ENCODE measurements around the gene FGD5. TPM values are rescaled to one million over a fixed set of nuclear protein-coding genes. Genes with fewer than 3 reads are reported as not detected.

Gene FGD5
- total and polyA plus RNA-seq, 9 of the 15 experiments (the other 6 are each of a cell fraction or from before 2014, with no cell fraction given) = 0.18 TPM; not detected in 8

DNA sequence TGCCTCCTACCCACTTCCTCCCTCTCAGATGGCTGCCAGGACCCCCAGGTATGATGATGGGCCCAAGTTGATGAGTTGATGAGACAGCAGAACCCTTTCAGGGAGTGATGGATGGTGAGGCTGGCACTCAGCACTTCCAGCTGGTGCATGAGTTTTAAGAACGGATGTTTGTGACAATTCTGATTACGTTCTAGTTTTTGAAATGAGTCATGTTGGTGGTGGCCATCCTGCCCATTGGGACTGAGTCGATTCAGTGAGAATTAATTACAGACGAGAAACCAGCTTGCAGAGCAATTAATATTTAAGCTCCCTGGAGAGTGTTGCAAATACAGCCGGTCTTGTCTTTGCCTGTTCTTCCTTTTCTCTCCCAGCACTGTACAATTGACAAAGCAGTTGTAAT, 71.7 kb downstream of the FGD5 start:
- H3K9ac ChIP-seq (ENCODE audit: insufficient read depth in 1 of 2, low read depth in 2 of 2, low read length in 2 of 2) = no peak overlapping the region
- no peaks in the 10 kb centered on the region for H3K79me2 ChIP-seq (ENCODE audit: control insufficient read depth, insufficient read depth, low read length)
- no peak for FAIRE-seq
- no TSS peak for BruUV-seq (replicated peaks)
- peaks cover 54 to 55% of the 10 kb centered on the region in 2 experiments for H3K27me3 ChIP-seq (ENCODE audit: control insufficient read depth in 2 of 2, insufficient read depth in 2 of 2, low read length in 2 of 2)
- WGBS (ENCODE audit: insufficient coverage, low coverage, missing lambda C conversion rate) = under 1% methylated on average over 5 of the region's 5 CpGs
- H3K36me3 ChIP-seq (ENCODE audit: control insufficient read depth, insufficient read depth, low read length) = no peaks in the 10 kb centered on the region
- CTCF ChIA-PET (ENCODE audit: low intra/inter-chr PET ratio) = no interaction called here
- no peaks in the 10 kb centered on the region for H3K9me1 ChIP-seq (ENCODE audit: control insufficient read depth, insufficient read depth, low read length)
- H3K9me3 ChIP-seq (replicated peaks; ENCODE audit: control insufficient read depth, insufficient read depth, low read depth, low read length) = no peaks in the 10 kb centered on the region
- no peak overlapping the region for H2AFZ ChIP-seq (ENCODE audit: low read depth, low read length)
- intact Hi-C loops (cut with micrococcal nuclease) (no loop called here), in situ Hi-C loops (cut with MboI) (no loop called here)
- H3K4me3 ChIP-seq = no peak overlapping the region
- H3K4me1 ChIP-seq (replicated peaks in 1 of 2; ENCODE audit: control insufficient read depth in 2 of 2, insufficient read depth in 2 of 2, low read length in 2 of 2) = no peaks in the 10 kb centered on the region; a peak in 1 of 5 replicates
- no peak for DNase-seq (ENCODE audit: extremely low read depth in 1 of 4, low spot score in 3 of 4)
- no peak overlapping the region for H3K27ac ChIP-seq (ENCODE audit: extremely low read depth, low read depth, low read length)
- H3K4me2 ChIP-seq (ENCODE audit: insufficient read depth, low read length) = no peak overlapping the region
- POLR2A ChIA-PET = interaction anchor here (1.0 kb wide), 1 partner anchor 22 kb away, joined by 3 read pairs; no protein-coding TSS in a partner anchor
- no peak for ATAC-seq
- 0 out of 2 replicates have a peak, but pooled peaks cover 5% of the 10 kb centered on the region for H4K20me1 ChIP-seq (replicated peaks; ENCODE audit: control insufficient read depth, insufficient read depth, low read length)
- TF ChIP-seq, protein P1, sequence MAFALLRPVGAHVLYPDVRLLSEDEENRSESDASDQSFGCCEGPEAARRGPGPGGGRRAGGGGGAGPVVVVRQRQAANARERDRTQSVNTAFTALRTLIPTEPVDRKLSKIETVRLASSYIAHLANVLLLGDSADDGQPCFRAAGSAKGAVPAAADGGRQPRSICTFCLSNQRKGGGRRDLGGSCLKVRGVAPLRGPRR (CRISPR knock-in tag; IDR thresholded peaks at IDR 0.05) = no peak
- TF ChIP-seq, protein P2, sequence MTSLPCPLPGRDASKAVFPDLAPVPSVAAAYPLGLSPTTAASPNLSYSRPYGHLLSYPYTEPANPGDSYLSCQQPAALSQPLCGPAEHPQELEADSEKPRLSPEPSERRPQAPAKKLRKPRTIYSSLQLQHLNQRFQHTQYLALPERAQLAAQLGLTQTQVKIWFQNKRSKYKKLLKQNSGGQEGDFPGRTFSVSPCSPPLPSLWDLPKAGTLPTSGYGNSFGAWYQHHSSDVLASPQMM (CRISPR knock-in tag; IDR thresholded peaks at IDR 0.05) = no peak
- TF ChIP-seq HMGN3 (IDR thresholded peaks at IDR 0.05; ENCODE audit: borderline replicate concordance, extremely low read depth, insufficient read length, low read depth, low read length) = no peak
- TF ChIP-seq, protein P3, sequence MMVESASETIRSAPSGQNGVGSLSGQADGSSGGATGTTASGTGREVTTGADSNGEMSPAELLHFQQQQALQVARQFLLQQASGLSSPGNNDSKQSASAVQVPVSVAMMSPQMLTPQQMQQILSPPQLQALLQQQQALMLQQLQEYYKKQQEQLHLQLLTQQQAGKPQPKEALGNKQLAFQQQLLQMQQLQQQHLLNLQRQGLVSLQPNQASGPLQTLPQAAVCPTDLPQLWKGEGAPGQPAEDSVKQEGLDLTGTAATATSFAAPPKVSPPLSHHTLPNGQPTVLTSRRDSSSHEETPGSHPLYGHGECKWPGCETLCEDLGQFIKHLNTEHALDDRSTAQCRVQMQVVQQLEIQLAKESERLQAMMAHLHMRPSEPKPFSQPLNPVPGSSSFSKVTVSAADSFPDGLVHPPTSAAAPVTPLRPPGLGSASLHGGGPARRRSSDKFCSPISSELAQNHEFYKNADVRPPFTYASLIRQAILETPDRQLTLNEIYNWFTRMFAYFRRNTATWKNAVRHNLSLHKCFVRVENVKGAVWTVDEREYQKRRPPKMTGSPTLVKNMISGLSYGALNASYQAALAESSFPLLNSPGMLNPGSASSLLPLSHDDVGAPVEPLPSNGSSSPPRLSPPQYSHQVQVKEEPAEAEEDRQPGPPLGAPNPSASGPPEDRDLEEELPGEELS (CRISPR knock-in tag; IDR thresholded peaks at IDR 0.05; ENCODE audit: borderline replicate concordance) = no peak
- TF ChIP-seq, protein P4, sequence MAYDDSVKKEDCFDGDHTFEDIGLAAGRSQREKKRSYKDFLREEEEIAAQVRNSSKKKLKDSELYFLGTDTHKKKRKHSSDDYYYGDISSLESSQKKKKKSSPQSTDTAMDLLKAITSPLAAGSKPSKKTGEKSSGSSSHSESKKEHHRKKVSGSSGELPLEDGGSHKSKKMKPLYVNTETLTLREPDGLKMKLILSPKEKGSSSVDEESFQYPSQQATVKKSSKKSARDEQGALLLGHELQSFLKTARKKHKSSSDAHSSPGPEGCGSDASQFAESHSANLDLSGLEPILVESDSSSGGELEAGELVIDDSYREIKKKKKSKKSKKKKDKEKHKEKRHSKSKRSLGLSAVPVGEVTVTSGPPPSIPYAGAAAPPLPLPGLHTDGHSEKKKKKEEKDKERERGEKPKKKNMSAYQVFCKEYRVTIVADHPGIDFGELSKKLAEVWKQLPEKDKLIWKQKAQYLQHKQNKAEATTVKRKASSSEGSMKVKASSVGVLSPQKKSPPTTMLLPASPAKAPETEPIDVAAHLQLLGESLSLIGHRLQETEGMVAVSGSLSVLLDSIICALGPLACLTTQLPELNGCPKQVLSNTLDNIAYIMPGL (CRISPR knock-in tag; IDR thresholded peaks at IDR 0.05) = no peak
- TF ChIP-seq, protein P5, sequence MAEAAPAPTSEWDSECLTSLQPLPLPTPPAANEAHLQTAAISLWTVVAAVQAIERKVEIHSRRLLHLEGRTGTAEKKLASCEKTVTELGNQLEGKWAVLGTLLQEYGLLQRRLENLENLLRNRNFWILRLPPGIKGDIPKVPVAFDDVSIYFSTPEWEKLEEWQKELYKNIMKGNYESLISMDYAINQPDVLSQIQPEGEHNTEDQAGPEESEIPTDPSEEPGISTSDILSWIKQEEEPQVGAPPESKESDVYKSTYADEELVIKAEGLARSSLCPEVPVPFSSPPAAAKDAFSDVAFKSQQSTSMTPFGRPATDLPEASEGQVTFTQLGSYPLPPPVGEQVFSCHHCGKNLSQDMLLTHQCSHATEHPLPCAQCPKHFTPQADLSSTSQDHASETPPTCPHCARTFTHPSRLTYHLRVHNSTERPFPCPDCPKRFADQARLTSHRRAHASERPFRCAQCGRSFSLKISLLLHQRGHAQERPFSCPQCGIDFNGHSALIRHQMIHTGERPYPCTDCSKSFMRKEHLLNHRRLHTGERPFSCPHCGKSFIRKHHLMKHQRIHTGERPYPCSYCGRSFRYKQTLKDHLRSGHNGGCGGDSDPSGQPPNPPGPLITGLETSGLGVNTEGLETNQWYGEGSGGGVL (CRISPR knock-in tag; IDR thresholded peaks at IDR 0.05) = no peak
- no peak for TF ChIP-seq MEIS2 (IDR thresholded peaks at IDR 0.05; ENCODE audit: partially characterized antibody)
- TF ChIP-seq, protein P6, sequence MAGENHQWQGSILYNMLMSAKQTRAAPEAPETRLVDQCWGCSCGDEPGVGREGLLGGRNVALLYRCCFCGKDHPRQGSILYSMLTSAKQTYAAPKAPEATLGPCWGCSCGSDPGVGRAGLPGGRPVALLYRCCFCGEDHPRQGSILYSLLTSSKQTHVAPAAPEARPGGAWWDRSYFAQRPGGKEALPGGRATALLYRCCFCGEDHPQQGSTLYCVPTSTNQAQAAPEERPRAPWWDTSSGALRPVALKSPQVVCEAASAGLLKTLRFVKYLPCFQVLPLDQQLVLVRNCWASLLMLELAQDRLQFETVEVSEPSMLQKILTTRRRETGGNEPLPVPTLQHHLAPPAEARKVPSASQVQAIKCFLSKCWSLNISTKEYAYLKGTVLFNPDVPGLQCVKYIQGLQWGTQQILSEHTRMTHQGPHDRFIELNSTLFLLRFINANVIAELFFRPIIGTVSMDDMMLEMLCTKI (IDR thresholded peaks at IDR 0.05; ENCODE audit: partially characterized antibody) = no peak
- no peak for TF ChIP-seq ELF4 (CRISPR knock-in tag; IDR thresholded peaks at IDR 0.05)
- TF ChIP-seq TARDBP (IDR thresholded peaks at IDR 0.05) = no peak
- TF ChIP-seq CBFA2T2 (conservative IDR thresholded peaks at IDR 0.05) = no peak
- TF ChIP-seq FOXJ2 (tag; IDR thresholded peaks at IDR 0.05) = no peak
- TF ChIP-seq ZNF124 (CRISPR knock-in tag; IDR thresholded peaks at IDR 0.05) = no peak
- no peak for TF ChIP-seq PTRF (tag; IDR thresholded peaks at IDR 0.05)
- no peak for TF ChIP-seq PCBP1 (IDR thresholded peaks at IDR 0.05; ENCODE audit: low read depth, low read length, poor library complexity, severe bottlenecking)

All from K562 (cell line).